Astrocyte of the spinal cord (primary cell): ENCODE data around the gene RPS6KA6.

ENCODE experiments used
- DNase-seq: peaks from one replicate; pipeline ENCODE4 v3.0.0; 2011; ENCODE audit warnings: low read depth, low spot score
- H3K4me3 ChIP-seq: 2 replicates; pipeline ENCODE4 v1.5.1; 2011; ENCODE audit warnings: low read depth, mild to moderate bottlenecking, low read length, moderate library complexity
- in situ Hi-C: cut with HindIII; loops from 2 replicates; pipeline ENCODE4 v1.10.0; 2017; ENCODE audit warnings: low sequenced_read_pairs
- TF ChIP-seq, protein P1 (sequence below): IDR thresholded peaks from 2 replicates; pipeline ENCODE4 v1.5.1; 2012; ENCODE audit warnings: low read depth, mild to moderate bottlenecking, low read length, inconsistent platforms

RPS6KA6 gene

GRCh38 chrX:84216881-84217280, 28.9 kb upstream of the RPS6KA6 start:
- in situ Hi-C loops, result no loop called here
- DNase-seq, result no peak
- no peak overlapping the region for H3K4me3 ChIP-seq
- TF ChIP-seq, protein P1, sequence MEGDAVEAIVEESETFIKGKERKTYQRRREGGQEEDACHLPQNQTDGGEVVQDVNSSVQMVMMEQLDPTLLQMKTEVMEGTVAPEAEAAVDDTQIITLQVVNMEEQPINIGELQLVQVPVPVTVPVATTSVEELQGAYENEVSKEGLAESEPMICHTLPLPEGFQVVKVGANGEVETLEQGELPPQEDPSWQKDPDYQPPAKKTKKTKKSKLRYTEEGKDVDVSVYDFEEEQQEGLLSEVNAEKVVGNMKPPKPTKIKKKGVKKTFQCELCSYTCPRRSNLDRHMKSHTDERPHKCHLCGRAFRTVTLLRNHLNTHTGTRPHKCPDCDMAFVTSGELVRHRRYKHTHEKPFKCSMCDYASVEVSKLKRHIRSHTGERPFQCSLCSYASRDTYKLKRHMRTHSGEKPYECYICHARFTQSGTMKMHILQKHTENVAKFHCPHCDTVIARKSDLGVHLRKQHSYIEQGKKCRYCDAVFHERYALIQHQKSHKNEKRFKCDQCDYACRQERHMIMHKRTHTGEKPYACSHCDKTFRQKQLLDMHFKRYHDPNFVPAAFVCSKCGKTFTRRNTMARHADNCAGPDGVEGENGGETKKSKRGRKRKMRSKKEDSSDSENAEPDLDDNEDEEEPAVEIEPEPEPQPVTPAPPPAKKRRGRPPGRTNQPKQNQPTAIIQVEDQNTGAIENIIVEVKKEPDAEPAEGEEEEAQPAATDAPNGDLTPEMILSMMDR, result no peak

- in situ Hi-C loops, result no loop called here
- no peak overlapping the region for H3K4me3 ChIP-seq
- TF ChIP-seq, protein P1, result no peak
- DNase-seq, result no peak
Measured at GRCh38 chrX:84216406-84216805, 28.4 kb upstream of the RPS6KA6 start.

DNA sequence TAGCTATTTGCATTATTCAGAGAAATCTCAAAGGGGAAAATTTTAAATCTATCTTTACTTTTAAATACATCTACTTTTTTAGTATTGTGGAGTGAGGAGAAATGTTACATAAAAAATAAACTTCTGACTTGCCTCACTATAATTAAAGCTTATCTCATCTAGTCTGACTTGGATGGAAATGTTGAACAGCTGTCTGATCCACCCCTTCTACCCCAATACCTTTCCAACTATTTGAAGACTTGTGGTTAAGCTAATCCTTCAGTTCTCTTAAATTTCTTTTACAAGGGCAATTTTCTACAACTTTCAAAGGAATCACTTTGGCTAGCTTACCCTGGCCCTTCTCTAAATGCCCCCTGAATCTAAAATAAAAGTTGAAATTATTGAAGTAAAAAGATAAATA, 17.3 kb upstream of the RPS6KA6 start:
- H3K4me3 ChIP-seq, result no peak overlapping the region
- DNase-seq, result no peak
- TF ChIP-seq, protein P1, result no peak
- in situ Hi-C loops, result no loop called here

- H3K4me3 ChIP-seq, result no peak overlapping the region
- DNase-seq, result no peak
- TF ChIP-seq, protein P1, result no peak
- in situ Hi-C loops, result no loop called here
Measured at GRCh38 chrX:84199688-84200087, 11.7 kb upstream of the RPS6KA6 start.

GRCh38 chrX:84197550-84197949, 9.6 kb upstream of the RPS6KA6 start:
- in situ Hi-C loops, result no loop called here
- no peak overlapping the region for H3K4me3 ChIP-seq
- no peak for DNase-seq
- TF ChIP-seq, protein P1, result no peak

GRCh38 chrX:84192006-84192405, 4.0 kb upstream of the RPS6KA6 start:
- in situ Hi-C loops, result no loop called here
- H3K4me3 ChIP-seq, result no peak overlapping the region
- no peak for DNase-seq
- TF ChIP-seq, protein P1, result no peak

- DNase-seq, result no peak
- H3K4me3 ChIP-seq, result no peak overlapping the region
- TF ChIP-seq, protein P1, result no peak
- in situ Hi-C loops, result no loop called here
Measured at GRCh38 chrX:84189125-84189524, 1.1 kb upstream of the RPS6KA6 start.
